Fibroblast of lung (primary cell): ENCODE data around the gene ATXN1. TPM values are rescaled to one million over a fixed set of nuclear protein-coding genes. Genes with fewer than 3 reads are reported as not detected.

Source experiments
- DNase-seq, 2 donors: peaks; one replicate each; pipeline versions ENCODE4 v3.0.0 to v3.0.0-alpha.2; 2010; ENCODE audit warnings: low read depth in 2 of 2
- H2AFZ ChIP-seq: 2 replicates; pipeline ENCODE4 v1.5.1; 2012; ENCODE audit warnings: low read length, control low read depth, inconsistent platforms
- H3K27ac ChIP-seq: 2 replicates; pipeline ENCODE4 v1.5.1; 2011; ENCODE audit warnings: low read length, control low read depth; ENCODE audit not compliant: insufficient read depth
- H3K27me3 ChIP-seq: 2 replicates; pipeline ENCODE4 v1.5.1; 2011; ENCODE audit warnings: mild to moderate bottlenecking, low read length; ENCODE audit not compliant: control insufficient read depth, insufficient read depth
- H3K36me3 ChIP-seq: 2 replicates; pipeline ENCODE4 v1.5.1; 2011; ENCODE audit warnings: low read length; ENCODE audit not compliant: control insufficient read depth, insufficient read depth
- H3K4me1 ChIP-seq: 2 replicates; pipeline ENCODE4 v1.5.1; 2011; ENCODE audit warnings: low read length; ENCODE audit not compliant: control insufficient read depth, insufficient read depth; ENCODE audit errors: extremely low read depth
- H3K4me2 ChIP-seq: 2 replicates; pipeline ENCODE4 v1.5.1; 2011; ENCODE audit warnings: low read length, control low read depth; ENCODE audit not compliant: insufficient read depth; ENCODE audit errors: extremely low read depth
- H3K4me3 ChIP-seq, 4 experiments: fragments of 200-600 bp in 1 of 4; sonication (generic) in 1 of 4; replicated peaks in 1 of 4; 2 replicates each; pipeline ENCODE4 v1.5.1; 2011 to 2016; ENCODE audit warnings: low read length in 4 of 4, low read depth in 3 of 4, mild to moderate bottlenecking in 3 of 4, control low read depth in 2 of 4, inconsistent platforms in 1 of 4, mixed read lengths in 1 of 4; ENCODE audit not compliant: insufficient read depth in 1 of 4; ENCODE audit errors: control extremely low read depth in 1 of 4
- H3K79me2 ChIP-seq: 2 replicates; pipeline ENCODE4 v1.5.1; 2012; ENCODE audit warnings: mild to moderate bottlenecking, low read length, inconsistent platforms; ENCODE audit not compliant: control insufficient read depth, insufficient read depth
- H3K9ac ChIP-seq: 2 replicates; pipeline ENCODE4 v1.5.1; 2011; ENCODE audit warnings: mild to moderate bottlenecking, low read length, control low read depth; ENCODE audit not compliant: insufficient read depth
- H3K9me3 ChIP-seq: 2 replicates; pipeline ENCODE4 v1.5.1; 2012; ENCODE audit warnings: low read depth, low read length; ENCODE audit not compliant: control insufficient read depth, insufficient read depth
- H4K20me1 ChIP-seq: 2 replicates; pipeline ENCODE4 v1.5.1; 2011; ENCODE audit warnings: low read length; ENCODE audit not compliant: control insufficient read depth, insufficient read depth; ENCODE audit errors: extremely low read depth
- CTCF ChIP-seq, 2 donors: IDR thresholded peaks in 1 of 2; conservative IDR thresholded peaks in 1 of 2; 1 replicate in 1 of 2; 2 replicates in 1 of 2; pipeline ENCODE4 v1.5.1; 2011 to 2012; ENCODE audit warnings: low read length in 2 of 2, control low read depth in 1 of 2, inconsistent platforms in 1 of 2, low read depth in 1 of 2, mild to moderate bottlenecking in 1 of 2
- EZH2 ChIP-seq: IDR thresholded peaks from 2 replicates; pipeline ENCODE4 v1.5.1; 2012; ENCODE audit warnings: low read length, control low read depth, mild to moderate bottlenecking; ENCODE audit errors: missing control alignments
- polyA plus RNA-seq, 2 donors: library from polyadenylated mRNA; depleted of rRNA in 1 of 2; stranded (reverse) in 1 of 2; unstranded in 1 of 2; fragments of >200 nt; gene quantifications; 2 replicates each; pipeline ENCODE4 v1.2.1, GENCODE V29; 2011 to 2012; ENCODE audit warnings: missing spikeins in 1 of 2
- total RNA-seq: library from RNA; depleted of rRNA; stranded (reverse); fragments of >200 nt; gene quantifications from 2 replicates; pipeline ENCODE4 v1.2.1, GENCODE V29; 2014

ATXN1 gene
- total and polyA plus RNA-seq, 2 donors (not counting 1 experiment from before 2014, with no cell fraction given) = 15.8 to 40.5 TPM

GRCh38 chr6:16553531-16553930, 207.7 kb downstream of the ATXN1 start:
- no peaks in the 10 kb centered on the region for H3K36me3 ChIP-seq
- no peak overlapping the region for H2AFZ ChIP-seq
- H3K4me2 ChIP-seq = no peak overlapping the region
- H3K27me3 ChIP-seq = no peaks in the 10 kb centered on the region
- H3K4me1 ChIP-seq = no peaks in the 10 kb centered on the region
- no peak overlapping the region for H3K4me3 ChIP-seq
- TF ChIP-seq EZH2 = no peak
- TF ChIP-seq CTCF (conservative IDR thresholded peaks at IDR 0.05 in 1 of 2, IDR thresholded peaks at IDR 0.05 in 1 of 2; ENCODE audit: low read depth in 1 of 2, low read length in 2 of 2) = no peak
- no peaks in the 10 kb centered on the region for H3K9me3 ChIP-seq
- no peaks in the 10 kb centered on the region for H4K20me1 ChIP-seq
- no peak overlapping the region for H3K27ac ChIP-seq
- no peak overlapping the region for H3K9ac ChIP-seq
- H3K79me2 ChIP-seq = no peaks in the 10 kb centered on the region
- no peak for DNase-seq

GRCh38 chr6:16551466-16551865, 209.8 kb downstream of the ATXN1 start:
- H3K27ac ChIP-seq = no peak overlapping the region
- H3K4me2 ChIP-seq = no peak overlapping the region
- no peaks in the 10 kb centered on the region for H4K20me1 ChIP-seq
- H3K4me3 ChIP-seq = no peak overlapping the region
- H3K9me3 ChIP-seq = no peaks in the 10 kb centered on the region
- TF ChIP-seq EZH2 (no peak), CTCF (conservative IDR thresholded peaks at IDR 0.05 in 1 of 2, IDR thresholded peaks at IDR 0.05 in 1 of 2; ENCODE audit: low read depth in 1 of 2, low read length in 2 of 2) (no peak)
- no peaks in the 10 kb centered on the region for H3K27me3 ChIP-seq
- no peak for DNase-seq
- no peaks in the 10 kb centered on the region for H3K79me2 ChIP-seq
- no peak overlapping the region for H3K9ac ChIP-seq
- H3K36me3 ChIP-seq = no peaks in the 10 kb centered on the region
- H2AFZ ChIP-seq = no peak overlapping the region
- no peaks in the 10 kb centered on the region for H3K4me1 ChIP-seq

GRCh38 chr6:16548121-16548520, 213.1 kb downstream of the ATXN1 start:
- Histone ChIP-seq H3K9ac (no peak overlapping the region), H4K20me1 (no peaks in the 10 kb centered on the region)

More at GRCh38 chr6:16548121-16548520, 213.1 kb downstream of the ATXN1 start:
- no peak overlapping the region for H3K4me3 ChIP-seq
- H3K27ac ChIP-seq = no peak overlapping the region
- H3K4me1 ChIP-seq = peaks cover 2% of the 10 kb centered on the region
- DNase-seq = peak in 1 of 2 donors; percentile 69
- no peaks in the 10 kb centered on the region for H3K79me2 ChIP-seq
- no peaks in the 10 kb centered on the region for H3K9me3 ChIP-seq
- no peaks in the 10 kb centered on the region for H3K36me3 ChIP-seq
- H3K27me3 ChIP-seq = no peaks in the 10 kb centered on the region
- no peak overlapping the region for H2AFZ ChIP-seq
- no peak overlapping the region for H3K4me2 ChIP-seq
- TF ChIP-seq EZH2 = no peak
- no peak for TF ChIP-seq CTCF (conservative IDR thresholded peaks at IDR 0.05 in 1 of 2, IDR thresholded peaks at IDR 0.05 in 1 of 2; ENCODE audit: low read depth in 1 of 2, low read length in 2 of 2)
